ENCODE measurements around the gene KLHL26. TPM values are rescaled to one million over a fixed set of nuclear protein-coding genes. Genes with fewer than 3 reads are reported as not detected.

The KLHL26 gene
- total RNA-seq, 4 donors from 2014 or later = 7.9 to 23.2 (median 18.2) TPM

- intact Hi-C loops (cut with DNase I; ENCODE audit: low total_unique reads) = no loop called here
- H3K4me3 ChIP-seq (ENCODE audit: low read depth, poor library complexity, severe bottlenecking) = no peak overlapping the region
- DNase-seq (ENCODE audit: low spot score in 2 of 2) = no peak
- TF ChIP-seq, protein P1, sequence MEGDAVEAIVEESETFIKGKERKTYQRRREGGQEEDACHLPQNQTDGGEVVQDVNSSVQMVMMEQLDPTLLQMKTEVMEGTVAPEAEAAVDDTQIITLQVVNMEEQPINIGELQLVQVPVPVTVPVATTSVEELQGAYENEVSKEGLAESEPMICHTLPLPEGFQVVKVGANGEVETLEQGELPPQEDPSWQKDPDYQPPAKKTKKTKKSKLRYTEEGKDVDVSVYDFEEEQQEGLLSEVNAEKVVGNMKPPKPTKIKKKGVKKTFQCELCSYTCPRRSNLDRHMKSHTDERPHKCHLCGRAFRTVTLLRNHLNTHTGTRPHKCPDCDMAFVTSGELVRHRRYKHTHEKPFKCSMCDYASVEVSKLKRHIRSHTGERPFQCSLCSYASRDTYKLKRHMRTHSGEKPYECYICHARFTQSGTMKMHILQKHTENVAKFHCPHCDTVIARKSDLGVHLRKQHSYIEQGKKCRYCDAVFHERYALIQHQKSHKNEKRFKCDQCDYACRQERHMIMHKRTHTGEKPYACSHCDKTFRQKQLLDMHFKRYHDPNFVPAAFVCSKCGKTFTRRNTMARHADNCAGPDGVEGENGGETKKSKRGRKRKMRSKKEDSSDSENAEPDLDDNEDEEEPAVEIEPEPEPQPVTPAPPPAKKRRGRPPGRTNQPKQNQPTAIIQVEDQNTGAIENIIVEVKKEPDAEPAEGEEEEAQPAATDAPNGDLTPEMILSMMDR (IDR thresholded peaks at IDR 0.05) = no peak
- TF ChIP-seq POLR2A (IDR thresholded peaks at IDR 0.05) = no peak
- whole genome bisulfite sequencing, 2 donors = 89 to 100% methylated on average over 1 of the region's 1 CpG
Observed at GRCh38 chr19:18651300-18651699, 14.5 kb downstream of the KLHL26 start.

DNA sequence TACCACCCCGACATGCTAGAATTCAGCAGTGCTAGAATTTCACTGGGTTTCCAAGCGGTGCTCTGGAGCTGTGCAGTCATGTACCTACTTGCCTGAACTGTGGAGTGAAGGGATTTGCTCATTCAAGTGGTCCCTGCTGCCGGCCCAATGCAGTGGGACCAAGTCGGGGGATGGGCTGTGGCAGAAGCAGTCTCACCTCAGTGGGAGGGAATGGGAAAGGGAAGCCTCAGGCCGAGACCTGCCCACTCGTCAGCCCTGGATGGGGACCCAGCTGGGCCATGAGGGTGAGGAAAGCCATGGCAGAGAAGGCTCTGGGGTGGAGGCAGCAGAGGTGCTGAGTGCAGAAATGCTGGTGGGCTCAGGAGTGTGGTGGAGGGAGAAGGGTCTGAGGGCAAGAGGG lies 14.9 kb downstream of the KLHL26 start:
- intact Hi-C loops (cut with DNase I; ENCODE audit: low total_unique reads) = no loop called here
- 75 to 80% methylated on average over 6 of the region's 6 CpGs for WGBS, 2 donors
- no peak for DNase-seq (ENCODE audit: low spot score in 2 of 2)
- TF ChIP-seq POLR2A (IDR thresholded peaks at IDR 0.05) = no peak
- TF ChIP-seq, protein P1 (IDR thresholded peaks at IDR 0.05) = no peak
- no peak overlapping the region for H3K4me3 ChIP-seq (ENCODE audit: low read depth, poor library complexity, severe bottlenecking)

DNA sequence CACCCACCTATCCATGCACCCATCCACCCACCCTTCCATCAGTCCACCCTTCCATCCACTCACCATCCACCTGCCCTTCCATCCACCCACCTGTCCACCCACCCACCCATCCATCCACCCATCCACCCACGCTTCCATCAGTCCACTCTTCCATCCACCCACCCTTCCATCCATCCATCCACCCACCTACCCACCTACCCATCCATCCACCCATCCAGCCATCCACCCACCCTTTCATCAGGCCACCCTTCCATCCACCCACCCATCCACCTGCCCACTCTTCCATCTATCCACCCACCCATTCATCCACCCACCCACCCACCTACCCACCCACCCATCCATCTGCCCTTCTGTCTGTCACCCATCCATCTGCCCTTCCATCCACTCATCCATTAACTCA lies 17.0 kb downstream of the KLHL26 start:
- TF ChIP-seq POLR2A (IDR thresholded peaks at IDR 0.05) = no peak
- TF ChIP-seq, protein P1 (IDR thresholded peaks at IDR 0.05) = no peak
- DNase-seq (ENCODE audit: low spot score in 2 of 2) = no peak

DNA sequence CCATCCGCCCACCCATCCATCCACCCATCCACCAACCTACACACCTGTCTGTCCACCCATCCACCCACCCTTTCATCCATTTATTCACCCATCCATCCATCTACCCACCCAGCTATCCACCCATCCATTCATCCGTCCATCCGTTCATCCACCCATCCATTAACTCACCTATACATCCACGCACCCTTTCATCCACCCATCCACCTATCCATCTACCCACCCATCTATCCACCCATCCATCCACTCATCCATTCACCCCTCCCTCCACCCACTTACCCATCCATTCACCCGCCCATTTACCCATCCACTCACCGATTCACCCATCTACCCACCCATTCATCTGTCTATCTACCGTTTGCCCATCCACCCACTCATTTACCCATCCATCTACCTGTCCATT lies 17.6 kb downstream of the KLHL26 start:
- no peak overlapping the region for H3K4me3 ChIP-seq (ENCODE audit: low read depth, poor library complexity, severe bottlenecking)
- intact Hi-C loops (cut with DNase I; ENCODE audit: low total_unique reads) = no loop called here
- TF ChIP-seq, protein P1 (IDR thresholded peaks at IDR 0.05) = no peak
- no peak for TF ChIP-seq POLR2A (IDR thresholded peaks at IDR 0.05)
- no peak for DNase-seq (ENCODE audit: low spot score in 2 of 2)
- WGBS, 2 donors = 93 to 95% methylated on average over 7 of the region's 7 CpGs

More for the DNA sequence above, 17.0 kb downstream of the KLHL26 start:
- no peak overlapping the region for H3K4me3 ChIP-seq (ENCODE audit: low read depth, poor library complexity, severe bottlenecking)
- intact Hi-C loops (cut with DNase I; ENCODE audit: low total_unique reads) = no loop called here
- WGBS, 2 donors = 100% methylated on average over 1 of the region's 1 CpG

DNA sequence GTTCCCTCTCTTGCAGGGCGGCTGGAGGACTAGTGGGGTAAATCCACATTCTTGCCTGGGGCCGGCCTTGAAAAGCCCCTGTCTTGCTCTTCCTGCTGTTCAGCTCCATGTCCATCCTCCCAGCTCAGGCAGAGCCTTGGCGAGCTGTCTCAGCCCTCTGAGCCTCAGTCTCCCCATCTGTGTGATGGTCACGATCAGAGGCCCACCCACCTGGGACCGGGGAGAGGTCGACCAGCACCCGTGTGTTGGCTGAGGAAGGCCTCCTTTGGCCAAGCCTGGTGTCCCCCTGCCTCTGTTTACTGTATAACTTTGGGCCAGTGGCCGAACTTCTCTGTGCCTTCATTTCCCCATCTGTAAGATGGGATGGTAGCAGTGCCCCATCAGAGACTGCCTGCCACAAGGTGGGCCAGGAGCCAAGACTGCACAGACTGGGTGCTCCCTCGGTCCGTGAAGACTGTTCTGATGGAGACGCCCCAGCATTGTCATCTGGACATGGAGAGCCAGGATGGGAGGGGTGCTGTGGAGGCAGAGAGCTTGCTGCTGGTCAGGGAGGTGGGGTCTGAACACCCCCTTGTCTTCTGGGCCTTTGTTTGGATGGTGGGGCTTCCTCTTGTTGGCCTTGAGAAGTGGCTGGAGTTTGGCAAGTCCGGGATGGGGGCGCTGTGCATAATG lies 18.5 kb downstream of the KLHL26 start:
- TF ChIP-seq, protein P1 (IDR thresholded peaks at IDR 0.05) = no peak
- no peak for TF ChIP-seq POLR2A (IDR thresholded peaks at IDR 0.05)
- no peak overlapping the region for H3K4me3 ChIP-seq (ENCODE audit: low read depth, poor library complexity, severe bottlenecking)
- intact Hi-C loops (cut with DNase I; ENCODE audit: low total_unique reads) = no loop called here
- no peak for DNase-seq (ENCODE audit: low spot score in 2 of 2)
- WGBS, 2 donors = 94 to 95% methylated on average over 13 of the region's 13 CpGs
